ENCODE measurements around the gene KAT8. TPM values are rescaled to one million over a fixed set of nuclear protein-coding genes. Genes with fewer than 3 reads are reported as not detected.

The KAT8 gene
- total and polyA plus RNA-seq, 9 of the 15 experiments (the other 6 are each of a cell fraction or from before 2014, with no cell fraction given) = 10.0 to 98.5 (median 76.4) TPM

GRCh38 chr16:31094424-31095120, 22.9 kb upstream of the KAT8 start, which contains the start of gene VKORC1 (continued):
- peak in 1 of 3 experiments; percentile 81; a peak in 1 of 6 replicates for TF ChIP-seq ZBTB11 (CRISPR knock-in tag; IDR thresholded peaks at IDR 0.05)
- no peak for TF ChIP-seq PCBP1 (IDR thresholded peaks at IDR 0.05; ENCODE audit: low read depth, low read length, poor library complexity, severe bottlenecking)
- TF ChIP-seq FOS (IDR thresholded peaks at IDR 0.05; ENCODE audit: extremely low read depth, insufficient read length) = peak; percentile 45
- no peak for TF ChIP-seq RNF2 (IDR thresholded peaks at IDR 0.05)
- no peak for TF ChIP-seq MXI1 (IDR thresholded peaks at IDR 0.05; ENCODE audit: low read depth, low read length)
- no peak for TF ChIP-seq ZFP36 (IDR thresholded peaks at IDR 0.05; ENCODE audit: low read depth, low read length, partially characterized antibody)
- TF ChIP-seq ZNF280A (IDR thresholded peaks at IDR 0.05; ENCODE audit: low read depth, partially characterized antibody) = no peak
- TF ChIP-seq TBL1XR1 (IDR thresholded peaks at IDR 0.05; ENCODE audit: low read length in 2 of 2) = no peak
- peak; percentile 83 for TF ChIP-seq ZEB2 (IDR thresholded peaks at IDR 0.05)
- TF ChIP-seq RBM17 (IDR thresholded peaks at IDR 0.05; ENCODE audit: borderline replicate concordance, low read depth, low read length) = no peak
- no peak for TF ChIP-seq PTRF (tag; IDR thresholded peaks at IDR 0.05)
- peak; percentile 75 for TF ChIP-seq GABPB1 (CRISPR knock-in tag; IDR thresholded peaks at IDR 0.05)
- TF ChIP-seq ARID2 (IDR thresholded peaks at IDR 0.05) = no peak
- TF ChIP-seq HDGF (IDR thresholded peaks at IDR 0.05) = no peak
- peak in 1 of 2 experiments; percentile 85; a peak in 2 of 4 replicates for TF ChIP-seq TEAD1 (CRISPR knock-in tag; IDR thresholded peaks at IDR 0.05)
- no peak for TF ChIP-seq SPI1 (IDR thresholded peaks at IDR 0.05; ENCODE audit: borderline replicate concordance, low read depth, low read length)
- peak; percentile 79 to 80; a peak in 3 of 4 replicates for TF ChIP-seq SIX5 (IDR thresholded peaks at IDR 0.05; ENCODE audit: borderline replicate concordance in 1 of 2, insufficient read depth in 1 of 2, low read depth in 1 of 2, low read length in 2 of 2)
- TF ChIP-seq ZKSCAN1 (IDR thresholded peaks at IDR 0.05; ENCODE audit: low read depth, low read length) = no peak
- TF ChIP-seq CBX1 (IDR thresholded peaks at IDR 0.05; ENCODE audit: low read depth) = no peak
- no peak for TF ChIP-seq USF2 (CRISPR knock-in tag; IDR thresholded peaks at IDR 0.05)
- TF ChIP-seq ZZZ3 (IDR thresholded peaks at IDR 0.05) = no peak
- no peak for TF ChIP-seq SMAD1 (IDR thresholded peaks at IDR 0.05; ENCODE audit: low read depth, low read length, partially characterized antibody)
- no peak for TF ChIP-seq SMAD3 (CRISPR knock-in tag; conservative IDR thresholded peaks at IDR 0.05)
- no peak for TF ChIP-seq ZFP30 (CRISPR knock-in tag; IDR thresholded peaks at IDR 0.05; ENCODE audit: borderline replicate concordance)
